GM19438 (cell line): ENCODE data around the gene CREB3.
A peak's percentile ranks its signal among the peaks of the same experiment; 100 is the strongest.

ENCODE experiments used
- ATAC-seq: cut with Tn5 transposase; IDR thresholded peaks from one replicate; pipeline ENCODE4 v1.9.1; 2021; ENCODE audit warnings: low read depth; ENCODE audit not compliant: unreplicated experiment

CREB3 gene

GRCh38 chr9:35745569-35745968, 13.1 kb downstream of the CREB3 start:
- no peak for ATAC-seq

GRCh38 chr9:35746583-35746982, 14.1 kb downstream of the CREB3 start:
- no peak for ATAC-seq

GRCh38 chr9:35748242-35748857, 15.9 kb downstream of the CREB3 start:
- peak; percentile 2 for ATAC-seq

- peak; percentile 72 for ATAC-seq
Observed at GRCh38 chr9:35748858-35749514, 16.5 kb downstream of the CREB3 start, which contains the start of the genes GBA2 and RGP1. Gene GBA2, minus strand, starts transcription at chr9:35749228. Its CDS starts 524 bp downstream, at chr9:35748704. Gene RGP1, plus strand, starts transcription at chr9:35749287. Its CDS starts 469 bp downstream, at chr9:35749756.

- peak; percentile 42 for ATAC-seq
Observed at GRCh38 chr9:35749515-35750255, 17.2 kb downstream of the CREB3 start.

GRCh38 chr9:35750256-35750531, 17.7 kb downstream of the CREB3 start:
- ATAC-seq = no peak

- ATAC-seq = no peak
Observed at GRCh38 chr9:35753466-35753865, 21.0 kb downstream of the CREB3 start.

- ATAC-seq = no peak
Observed at GRCh38 chr9:35754264-35754663, 21.8 kb downstream of the CREB3 start, which contains the start of gene MSMP. Gene MSMP, minus strand, starts transcription at chr9:35754276. Its CDS starts 147 bp downstream, at chr9:35754129.

GRCh38 chr9:35755071-35755470, 22.6 kb downstream of the CREB3 start:
- no peak for ATAC-seq

GRCh38 chr9:35756275-35757225, 24.1 kb downstream of the CREB3 start:
- peak; percentile 64 for ATAC-seq

GRCh38 chr9:35757226-35757891, 24.9 kb downstream of the CREB3 start:
- peak; percentile 42 for ATAC-seq

- no peak for ATAC-seq
Observed at GRCh38 chr9:35757892-35758275, 25.4 kb downstream of the CREB3 start.

GRCh38 chr9:35758475-35759050, 26.1 kb downstream of the CREB3 start:
- no peak for ATAC-seq

- no peak for ATAC-seq
Observed at GRCh38 chr9:35759795-35760194, 27.3 kb downstream of the CREB3 start.

GRCh38 chr9:35760651-35761050, 28.2 kb downstream of the CREB3 start:
- ATAC-seq = no peak

GRCh38 chr9:35763181-35763580, 30.7 kb downstream of the CREB3 start:
- no peak for ATAC-seq

GRCh38 chr9:35763803-35764202, 31.3 kb downstream of the CREB3 start:
- no peak for ATAC-seq

- no peak for ATAC-seq
Observed at GRCh38 chr9:35766997-35767396, 34.5 kb downstream of the CREB3 start.

- no peak for ATAC-seq
Observed at GRCh38 chr9:35767458-35767857, 35.0 kb downstream of the CREB3 start.

- ATAC-seq = no peak
Observed at GRCh38 chr9:35769763-35770162, 37.3 kb downstream of the CREB3 start.
